ENCODE measurements around the gene IL15. TPM values are rescaled to one million over a fixed set of nuclear protein-coding genes. Genes with fewer than 3 reads are reported as not detected.

The IL15 gene
- total RNA-seq, 6 donors from 2014 or later: 2.1 to 12.1 (median 7.4) TPM

DNA sequence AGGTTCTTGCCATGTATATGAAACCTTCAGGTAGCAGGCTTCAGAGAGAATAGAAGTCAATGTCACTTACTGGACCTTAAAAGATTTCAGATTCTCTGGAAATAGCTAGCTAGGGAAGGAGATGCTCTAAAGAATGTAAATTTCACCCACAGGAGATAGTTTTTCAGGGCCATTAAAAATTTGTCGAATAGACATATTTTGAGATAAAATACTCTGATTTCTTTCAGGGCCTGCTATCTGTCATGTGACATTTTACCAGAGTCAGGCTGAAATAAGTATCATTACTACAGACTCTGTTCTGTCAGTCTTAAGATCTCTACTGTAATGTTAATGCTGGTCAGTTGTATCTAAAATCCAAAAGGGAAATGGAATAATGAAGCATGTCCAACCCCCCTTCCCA, 15.7 kb upstream of the IL15 start:
- Histone ChIP-seq H3K4me1 (no peaks in the 10 kb centered on the region), H3K27ac (no peak overlapping the region), H3K36me3 (no peaks in the 10 kb centered on the region), H3K9me3 (no peaks in the 10 kb centered on the region), H3K4me3 (no peak overlapping the region), H3K27me3 (no peaks in the 10 kb centered on the region)
- DNase-seq (no peak), ATAC-seq (ENCODE audit: low FRiP score in 2 of 2) (no peak)
- TF ChIP-seq, protein P1, sequence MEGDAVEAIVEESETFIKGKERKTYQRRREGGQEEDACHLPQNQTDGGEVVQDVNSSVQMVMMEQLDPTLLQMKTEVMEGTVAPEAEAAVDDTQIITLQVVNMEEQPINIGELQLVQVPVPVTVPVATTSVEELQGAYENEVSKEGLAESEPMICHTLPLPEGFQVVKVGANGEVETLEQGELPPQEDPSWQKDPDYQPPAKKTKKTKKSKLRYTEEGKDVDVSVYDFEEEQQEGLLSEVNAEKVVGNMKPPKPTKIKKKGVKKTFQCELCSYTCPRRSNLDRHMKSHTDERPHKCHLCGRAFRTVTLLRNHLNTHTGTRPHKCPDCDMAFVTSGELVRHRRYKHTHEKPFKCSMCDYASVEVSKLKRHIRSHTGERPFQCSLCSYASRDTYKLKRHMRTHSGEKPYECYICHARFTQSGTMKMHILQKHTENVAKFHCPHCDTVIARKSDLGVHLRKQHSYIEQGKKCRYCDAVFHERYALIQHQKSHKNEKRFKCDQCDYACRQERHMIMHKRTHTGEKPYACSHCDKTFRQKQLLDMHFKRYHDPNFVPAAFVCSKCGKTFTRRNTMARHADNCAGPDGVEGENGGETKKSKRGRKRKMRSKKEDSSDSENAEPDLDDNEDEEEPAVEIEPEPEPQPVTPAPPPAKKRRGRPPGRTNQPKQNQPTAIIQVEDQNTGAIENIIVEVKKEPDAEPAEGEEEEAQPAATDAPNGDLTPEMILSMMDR (IDR thresholded peaks at IDR 0.05): no peak
- TF ChIP-seq EP300 (IDR thresholded peaks at IDR 0.05): no peak
- WGBS, 2 donors: 97 to 100% methylated on average over 1 of the region's 1 CpG

DNA sequence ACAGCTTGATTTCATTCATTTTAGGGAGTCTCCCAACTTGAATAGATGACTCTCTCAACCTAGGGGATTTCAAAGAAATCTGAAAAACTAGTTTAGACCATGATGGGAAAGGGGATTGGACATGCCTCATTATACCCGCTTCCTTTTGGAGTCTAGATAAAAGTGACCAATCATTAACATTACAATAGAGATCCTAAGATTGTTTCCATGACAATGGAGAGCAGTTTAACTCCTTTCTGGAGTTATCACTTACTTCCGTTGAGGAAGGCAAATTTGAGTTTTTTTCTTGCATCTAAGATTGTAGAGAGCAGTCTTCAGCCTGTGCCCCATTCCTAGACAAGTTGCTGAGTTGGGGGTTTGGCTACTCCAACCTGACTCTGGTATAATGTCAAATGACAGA, 11.4 kb upstream of the IL15 start:
- no peaks in the 10 kb centered on the region for H3K36me3 ChIP-seq
- no peaks in the 10 kb centered on the region for H3K27me3 ChIP-seq
- no peak for DNase-seq
- no peaks in the 10 kb centered on the region for H3K9me3 ChIP-seq
- no peak for ATAC-seq (ENCODE audit: low FRiP score in 2 of 2)
- no peak overlapping the region for H3K27ac ChIP-seq
- H3K4me3 ChIP-seq: no peak overlapping the region
- TF ChIP-seq POLR2AphosphoS5 (IDR thresholded peaks at IDR 0.05) (no peak), EP300 (IDR thresholded peaks at IDR 0.05) (no peak), POLR2A (IDR thresholded peaks at IDR 0.05) (no peak)
- TF ChIP-seq, protein P1 (IDR thresholded peaks at IDR 0.05): no peak
- WGBS, 2 donors: 51 to 91% methylated on average over 2 of the region's 2 CpGs
- no peaks in the 10 kb centered on the region for H3K4me1 ChIP-seq

DNA sequence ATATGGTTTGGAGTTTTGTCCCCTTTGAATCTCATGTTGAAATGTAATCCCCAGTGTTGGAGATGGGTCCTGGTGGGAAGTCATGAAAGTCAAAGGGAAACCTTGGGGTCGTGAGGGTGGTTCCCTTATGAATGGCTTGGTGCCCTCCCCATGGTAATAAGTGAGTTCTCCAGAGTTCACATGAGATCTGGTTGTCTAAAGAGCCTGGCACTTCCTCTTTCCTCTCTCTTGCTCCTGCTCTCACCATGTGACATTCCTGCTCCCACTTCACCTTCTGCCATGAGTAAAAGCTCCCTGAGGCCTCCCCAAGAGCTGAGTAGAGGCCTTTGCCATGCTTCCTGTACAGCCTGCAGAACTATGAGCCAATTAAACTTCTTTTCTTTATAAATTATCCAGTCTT, 5.5 kb upstream of the IL15 start:
- peaks cover 0 to 2% (median under 1%) of the 10 kb centered on the region in 4 donors for H3K4me1 ChIP-seq
- 69 to 73% methylated on average over 1 of the region's 1 CpG for WGBS, 2 donors
- TF ChIP-seq POLR2AphosphoS5 (IDR thresholded peaks at IDR 0.05) (no peak), EP300 (IDR thresholded peaks at IDR 0.05) (no peak), POLR2A (IDR thresholded peaks at IDR 0.05) (no peak)
- TF ChIP-seq, protein P1 (IDR thresholded peaks at IDR 0.05): no peak

DNA sequence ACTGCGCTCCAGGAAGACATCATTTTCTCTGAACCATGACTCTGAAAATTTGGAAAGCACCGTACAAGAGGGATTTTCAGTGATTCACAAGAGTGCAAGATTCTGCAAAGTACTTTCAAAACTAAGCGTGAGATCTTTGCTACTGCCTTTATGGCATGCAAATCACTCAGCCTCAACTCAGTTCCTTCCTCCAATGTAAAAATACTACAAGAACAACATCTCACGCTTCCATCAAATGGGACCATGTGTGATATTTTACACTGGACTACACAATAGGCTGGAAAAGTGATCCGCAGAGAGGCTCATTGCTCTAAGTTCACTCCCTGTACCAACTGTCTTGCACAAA, 674 bp upstream of the IL15 start:
- peaks cover 0 to 18% (median 7%) of the 10 kb centered on the region in 4 donors for H3K4me1 ChIP-seq
- H3K9me3 ChIP-seq: no peaks in the 10 kb centered on the region
- no peak for ATAC-seq (ENCODE audit: low FRiP score in 2 of 2)
- no peak for DNase-seq
- TF ChIP-seq EP300 (IDR thresholded peaks at IDR 0.05) (no peak), POLR2AphosphoS5 (IDR thresholded peaks at IDR 0.05) (no peak), POLR2A (IDR thresholded peaks at IDR 0.05) (no peak)
- TF ChIP-seq, protein P1 (IDR thresholded peaks at IDR 0.05): no peak
- no peaks in the 10 kb centered on the region for H3K27me3 ChIP-seq
- peak overlapping the region in 2 of 4 donors; percentile 86 to 92 for H3K27ac ChIP-seq
- 51 to 56% methylated on average over 5 of the region's 5 CpGs for WGBS, 2 donors
- H3K4me3 ChIP-seq: peak overlapping the region in 3 of 4 donors; percentile 69 to 88 (median 75)
- no peaks in the 10 kb centered on the region for H3K36me3 ChIP-seq

More for the DNA sequence above, 5.5 kb upstream of the IL15 start:
- Histone ChIP-seq H3K36me3 (no peaks in the 10 kb centered on the region), H3K4me3 (no peak overlapping the region), H3K9me3 (no peaks in the 10 kb centered on the region), H3K27me3 (no peaks in the 10 kb centered on the region), H3K27ac (no peak overlapping the region)
- ATAC-seq (ENCODE audit: low FRiP score in 2 of 2) (no peak), DNase-seq (no peak)

DNA sequence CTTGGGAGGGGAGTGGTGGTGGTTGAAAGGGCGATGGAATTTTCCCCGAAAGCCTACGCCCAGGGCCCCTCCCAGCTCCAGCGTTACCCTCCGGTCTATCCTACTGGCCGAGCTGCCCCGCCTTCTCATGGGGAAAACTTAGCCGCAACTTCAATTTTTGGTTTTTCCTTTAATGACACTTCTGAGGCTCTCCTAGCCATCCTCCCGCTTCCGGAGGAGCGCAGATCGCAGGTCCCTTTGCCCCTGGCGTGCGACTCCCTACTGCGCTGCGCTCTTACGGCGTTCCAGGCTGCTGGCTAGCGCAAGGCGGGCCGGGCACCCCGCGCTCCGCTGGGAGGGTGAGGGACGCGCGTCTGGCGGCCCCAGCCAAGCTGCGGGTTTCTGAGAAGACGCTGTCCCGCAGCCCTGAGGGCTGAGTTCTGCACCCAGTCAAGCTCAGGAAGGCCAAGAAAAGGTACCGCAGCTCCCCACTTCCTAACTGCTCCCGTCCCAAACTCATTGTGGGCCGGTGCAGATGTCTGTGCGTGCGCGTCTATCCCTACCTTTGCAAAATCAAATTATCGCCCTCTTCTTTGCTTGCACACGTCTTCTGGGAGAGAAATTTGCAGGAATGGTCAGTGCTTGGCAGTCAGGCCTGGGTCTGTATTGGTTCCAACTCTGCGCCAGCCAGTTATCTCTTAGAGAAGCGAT, 533 bp downstream of the IL15 start:
- TF ChIP-seq, protein P1 (IDR thresholded peaks at IDR 0.05): no peak
- peak in 1 of 4 donors; percentile 22 for TF ChIP-seq POLR2A (IDR thresholded peaks at IDR 0.05)
- no peak for TF ChIP-seq EP300 (IDR thresholded peaks at IDR 0.05)
- TF ChIP-seq POLR2AphosphoS5 (IDR thresholded peaks at IDR 0.05): peak in 1 of 2 donors; percentile 20
- DNase-seq (peak; percentile 34 to 90), ATAC-seq (ENCODE audit: low FRiP score in 2 of 2) (peak; percentile 88 to 89)
- H3K4me3 ChIP-seq: peak overlapping the region; percentile 69 to 93 (median 82)
- no peaks in the 10 kb centered on the region for H3K9me3 ChIP-seq
- 5 to 6% methylated on average over 20 to 39 of the region's 41 CpGs for WGBS, 2 donors
- peaks cover 0 to 18% (median 7%) of the 10 kb centered on the region in 4 donors for H3K4me1 ChIP-seq
- H3K27ac ChIP-seq: peak overlapping the region; percentile 78 to 92 (median 88)
- H3K27me3 ChIP-seq: no peaks in the 10 kb centered on the region
- H3K36me3 ChIP-seq: no peaks in the 10 kb centered on the region
